Adrenal gland (tissue), 5 donors: ENCODE measurements around the gene RPL18.

ENCODE experiments used
- POLR2A ChIP-seq, 2 donors: fragments of 450-650 bp; IDR thresholded peaks; one replicate each; pipeline ENCODE4 v1.6.1; 2017; ENCODE audit warnings: antibody characterized with exemption in 2 of 2, mild to moderate bottlenecking in 2 of 2, moderate library complexity in 1 of 2
- TF ChIP-seq, protein P1 (sequence below), 6 experiments: fragments of 450-650 bp in 4 of 6; fragments of 200-600 bp in 2 of 6; sonication (generic) in 1 of 6; IDR thresholded peaks; 1 replicate in 5 of 6; 2 replicates in 1 of 6; pipeline versions ENCODE4 v1.5.1 to v1.8.0; 2016 to 2021; ENCODE audit warnings: antibody characterized with exemption in 6 of 6, mild to moderate bottlenecking in 2 of 6, moderate library complexity in 1 of 6
- donor health status: DM: no; HTN: no; CAD: no.

DNA sequence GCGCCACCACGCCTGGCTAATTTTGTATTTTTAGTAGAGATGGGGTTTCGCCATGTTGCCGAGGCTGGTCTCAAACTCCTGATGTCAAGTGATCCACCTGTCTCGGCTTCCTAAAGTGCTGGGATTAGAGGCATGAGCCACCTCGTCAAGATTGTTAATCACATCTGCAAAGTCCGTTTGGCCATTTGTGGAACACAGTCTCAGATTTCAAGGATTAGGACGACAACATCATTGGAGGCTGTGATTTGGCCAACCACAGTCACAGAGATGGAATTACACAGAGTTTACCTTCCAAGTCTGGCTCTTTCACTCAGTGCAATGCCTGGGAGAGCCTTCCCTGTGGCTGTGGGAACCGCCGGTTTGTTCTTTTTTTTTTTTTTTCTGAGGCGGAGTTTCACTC is 49.2 kb downstream of the RPL18 start:
- TF ChIP-seq, protein P1, sequence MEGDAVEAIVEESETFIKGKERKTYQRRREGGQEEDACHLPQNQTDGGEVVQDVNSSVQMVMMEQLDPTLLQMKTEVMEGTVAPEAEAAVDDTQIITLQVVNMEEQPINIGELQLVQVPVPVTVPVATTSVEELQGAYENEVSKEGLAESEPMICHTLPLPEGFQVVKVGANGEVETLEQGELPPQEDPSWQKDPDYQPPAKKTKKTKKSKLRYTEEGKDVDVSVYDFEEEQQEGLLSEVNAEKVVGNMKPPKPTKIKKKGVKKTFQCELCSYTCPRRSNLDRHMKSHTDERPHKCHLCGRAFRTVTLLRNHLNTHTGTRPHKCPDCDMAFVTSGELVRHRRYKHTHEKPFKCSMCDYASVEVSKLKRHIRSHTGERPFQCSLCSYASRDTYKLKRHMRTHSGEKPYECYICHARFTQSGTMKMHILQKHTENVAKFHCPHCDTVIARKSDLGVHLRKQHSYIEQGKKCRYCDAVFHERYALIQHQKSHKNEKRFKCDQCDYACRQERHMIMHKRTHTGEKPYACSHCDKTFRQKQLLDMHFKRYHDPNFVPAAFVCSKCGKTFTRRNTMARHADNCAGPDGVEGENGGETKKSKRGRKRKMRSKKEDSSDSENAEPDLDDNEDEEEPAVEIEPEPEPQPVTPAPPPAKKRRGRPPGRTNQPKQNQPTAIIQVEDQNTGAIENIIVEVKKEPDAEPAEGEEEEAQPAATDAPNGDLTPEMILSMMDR (IDR thresholded peaks at IDR 0.05), result no peak
- no peak for TF ChIP-seq POLR2A (IDR thresholded peaks at IDR 0.05)
